Measurements from ENCODE around the gene TTC1. TPM values are rescaled to one million over a fixed set of nuclear protein-coding genes. Genes with fewer than 3 reads are reported as not detected.
"Not testable (repeated sequence)": the region's sequence is repeated elsewhere in the genome, so short reads cannot be mapped to it uniquely, and the experiment has no call there.

Gene TTC1
- total RNA-seq, 2 experiments from 2014 or later, result 68.9 to 71.8 TPM

GRCh38 chr5:159987031-159987674 lies 21.8 kb upstream of the TTC1 start:
- CTCF ChIA-PET, result interaction anchor here (0.7 to 3.5 kb wide), 17 partner anchors 8 to 1292 kb away, joined by 3 to 11 read pairs (median 4); no protein-coding TSS in a partner anchor
- POLR2A ChIA-PET, result interaction anchor here (0.6 kb wide), 1 partner anchor 796 kb away, joined by 4 read pairs; no protein-coding TSS in a partner anchor

- ChIA-PET POLR2A (no interaction called here), CTCF (no interaction called here)
Measured at GRCh38 chr5:159990506-159990905, 18.4 kb upstream of the TTC1 start.

- ChIA-PET CTCF (interaction anchor here (1.3 kb wide), 1 partner anchor 12 kb away, joined by 3 read pairs; no protein-coding TSS in a partner anchor), POLR2A (no interaction called here)
Measured at GRCh38 chr5:159992566-159992965, 16.4 kb upstream of the TTC1 start.

GRCh38 chr5:159993194-159993593 lies 15.7 kb upstream of the TTC1 start:
- ChIA-PET CTCF (interaction anchor here (1.3 kb wide), 1 partner anchor 11 kb away, joined by 3 read pairs; no protein-coding TSS in a partner anchor), POLR2A (no interaction called here)

- POLR2A ChIA-PET, result no interaction called here
- CTCF ChIA-PET, result no interaction called here
Measured at GRCh38 chr5:159995907-159996306, 13.0 kb upstream of the TTC1 start.

- ChIA-PET POLR2A (no interaction called here), CTCF (interaction anchor here (0.6 to 1.2 kb wide), 2 partner anchors 161 to 607 kb away, joined by 3 to 6 read pairs; no protein-coding TSS in a partner anchor)
Measured at GRCh38 chr5:160001457-160001856, 7.5 kb upstream of the TTC1 start.

GRCh38 chr5:160007514-160007913 lies 1.4 kb upstream of the TTC1 start:
- CTCF ChIA-PET, result no interaction called here

GRCh38 chr5:160008529-160008876 lies 436 bp upstream of the TTC1 start:
- ChIA-PET CTCF (interaction anchor here (0.6 to 0.9 kb wide), 2 partner anchors 17 to 149 kb away, joined by 3 read pairs; no protein-coding TSS in a partner anchor), POLR2A (interaction anchor here (1.0 kb wide), 1 partner anchor 411 kb away, joined by 9 read pairs; the partner anchor contains the start of gene SLU7)

More at GRCh38 chr5:160007514-160007913, 1.4 kb upstream of the TTC1 start:
- POLR2A ChIA-PET, result no interaction called here

- CTCF ChIA-PET, result interaction anchor here (0.9 to 1.6 kb wide), 2 partner anchors 12 to 16 kb away, joined by 3 to 8 read pairs; no protein-coding TSS in a partner anchor
- POLR2A ChIA-PET, result interaction anchor here (1.0 kb wide), 1 partner anchor 410 kb away, joined by 9 read pairs; the partner anchor contains the start of gene SLU7
Measured at GRCh38 chr5:160009591-160009989, 651 bp downstream of the TTC1 start.

- CTCF ChIA-PET, result no interaction called here
- POLR2A ChIA-PET, result no interaction called here
Measured at GRCh38 chr5:160011471-160011870, 2.5 kb downstream of the TTC1 start.

GRCh38 chr5:160014197-160014596 lies 5.3 kb downstream of the TTC1 start:
- CTCF ChIA-PET, POLR2A ChIA-PET: not testable (repeated sequence)

GRCh38 chr5:160018945-160019625 lies 10.1 kb downstream of the TTC1 start:
- CTCF ChIA-PET, result interaction anchor here (1.2 kb wide), 1 partner anchor 351 kb away, joined by 4 read pairs; the partner anchor contains the start of gene C1QTNF2
- POLR2A ChIA-PET, result no interaction called here

GRCh38 chr5:160020266-160020770 lies 11.4 kb downstream of the TTC1 start:
- ChIA-PET CTCF (interaction anchor here (0.9 to 1.0 kb wide), 2 partner anchors 323 to 371 kb away, joined by 3 to 4 read pairs; no protein-coding TSS in a partner anchor), POLR2A (no interaction called here)

GRCh38 chr5:160020964-160021363 lies 12.0 kb downstream of the TTC1 start:
- ChIA-PET POLR2A (interaction anchor here (0.6 kb wide), 1 partner anchor 50 kb away, joined by 3 read pairs; no protein-coding TSS in a partner anchor), CTCF (interaction anchor here (0.6 to 1.8 kb wide), 6 partner anchors 13 to 370 kb away, joined by 3 to 11 read pairs (median 4); no protein-coding TSS in a partner anchor)

GRCh38 chr5:160021831-160022446 lies 13.0 kb downstream of the TTC1 start:
- CTCF ChIA-PET, result interaction anchor here (0.5 to 1.8 kb wide), 12 partner anchors 8 to 369 kb away, joined by 3 to 11 read pairs (median 4); partner anchors contain the start of gene TTC1
- POLR2A ChIA-PET, result interaction anchor here (0.6 kb wide), 1 partner anchor 90 kb away, joined by 6 read pairs; no protein-coding TSS in a partner anchor

- ChIA-PET CTCF (interaction anchor here (0.7 to 1.1 kb wide), 4 partner anchors 45 to 653 kb away, joined by 3 to 6 read pairs (median 3); partner anchors contain the start of gene C1QTNF2), POLR2A (no interaction called here)
Measured at GRCh38 chr5:160023007-160023907, 14.3 kb downstream of the TTC1 start.

GRCh38 chr5:160023908-160024630 lies 15.1 kb downstream of the TTC1 start:
- ChIA-PET POLR2A (interaction anchor here (0.6 kb wide), 1 partner anchor 266 kb away, joined by 5 read pairs; no protein-coding TSS in a partner anchor), CTCF (interaction anchor here (0.9 to 1.3 kb wide), 3 partner anchors 44 to 321 kb away, joined by 3 to 4 read pairs (median 3); no protein-coding TSS in a partner anchor)

- CTCF ChIA-PET, result no interaction called here
- POLR2A ChIA-PET, result no interaction called here
Measured at GRCh38 chr5:160029004-160029403, 20.1 kb downstream of the TTC1 start.
